HG03354 (cell line): ENCODE results near the gene LMAN1L.

ENCODE experiments used
- ATAC-seq: cut with Tn5 transposase; IDR thresholded peaks from one replicate; pipeline ENCODE4 v1.9.1; 2021; ENCODE audit warnings: mild to moderate bottlenecking; ENCODE audit not compliant: unreplicated experiment, poor library complexity, severe bottlenecking

LMAN1L gene

GRCh38 chr15:74792227-74793016 lies 20.2 kb upstream of the LMAN1L start:
- no peak for ATAC-seq

- ATAC-seq = no peak
These were observed 19.3 kb upstream of the LMAN1L start for GRCh38 chr15:74793135-74794028.

- ATAC-seq = no peak
These were observed 18.2 kb upstream of the LMAN1L start for GRCh38 chr15:74794248-74794969.

GRCh38 chr15:74794970-74795349 lies 17.7 kb upstream of the LMAN1L start:
- no peak for ATAC-seq

GRCh38 chr15:74795966-74796625 lies 16.5 kb upstream of the LMAN1L start:
- no peak for ATAC-seq

GRCh38 chr15:74798388-74799254 lies 14.0 kb upstream of the LMAN1L start:
- ATAC-seq = no peak

- ATAC-seq = no peak
These were observed 13.3 kb upstream of the LMAN1L start for GRCh38 chr15:74799255-74799855.

- peak; percentile 78 for ATAC-seq
These were observed 12.6 kb upstream of the LMAN1L start for GRCh38 chr15:74799856-74800558.

- no peak for ATAC-seq
These were observed 12.0 kb upstream of the LMAN1L start for GRCh38 chr15:74800559-74801094.

GRCh38 chr15:74801311-74801997 lies 11.2 kb upstream of the LMAN1L start:
- ATAC-seq = no peak

- ATAC-seq = no peak
These were observed 10.3 kb upstream of the LMAN1L start for GRCh38 chr15:74802290-74802689.

- ATAC-seq = no peak
These were observed 9.7 kb upstream of the LMAN1L start for GRCh38 chr15:74802862-74803447.

- ATAC-seq = no peak
These were observed 7.7 kb upstream of the LMAN1L start for GRCh38 chr15:74804935-74805334.

- no peak for ATAC-seq
These were observed 5.4 kb upstream of the LMAN1L start for GRCh38 chr15:74807282-74807681.

- ATAC-seq = no peak
These were observed 4.4 kb upstream of the LMAN1L start for GRCh38 chr15:74808078-74808839.

- no peak for ATAC-seq
These were observed 3.8 kb upstream of the LMAN1L start for GRCh38 chr15:74808840-74809229.
